ENCODE results near the gene GLI2. TPM values are rescaled to one million over a fixed set of nuclear protein-coding genes. Genes with fewer than 3 reads are reported as not detected.

The GLI2 gene
- total and polyA plus RNA-seq, 12 donors: 0.37 to 1.7 (median 1.0) TPM

GRCh38 chr2:120709608-120710041, 26.0 kb upstream of the GLI2 start:
- no peak overlapping the region for H3K4me3 ChIP-seq
- H3K27me3 ChIP-seq: peaks cover 0 to 29% (median 13%) of the 10 kb centered on the region in 7 donors
- H3K36me3 ChIP-seq: no peaks in the 10 kb centered on the region
- DNase-seq (no peak), ATAC-seq (peak in 6 of 8 donors; percentile 51 to 77 (median 66))
- 30 to 43% methylated on average over 5 of the region's 5 CpGs for WGBS, 2 donors
- no peaks in the 10 kb centered on the region for H3K9me3 ChIP-seq
- no peak overlapping the region for H3K27ac ChIP-seq
- TF ChIP-seq, protein P1, sequence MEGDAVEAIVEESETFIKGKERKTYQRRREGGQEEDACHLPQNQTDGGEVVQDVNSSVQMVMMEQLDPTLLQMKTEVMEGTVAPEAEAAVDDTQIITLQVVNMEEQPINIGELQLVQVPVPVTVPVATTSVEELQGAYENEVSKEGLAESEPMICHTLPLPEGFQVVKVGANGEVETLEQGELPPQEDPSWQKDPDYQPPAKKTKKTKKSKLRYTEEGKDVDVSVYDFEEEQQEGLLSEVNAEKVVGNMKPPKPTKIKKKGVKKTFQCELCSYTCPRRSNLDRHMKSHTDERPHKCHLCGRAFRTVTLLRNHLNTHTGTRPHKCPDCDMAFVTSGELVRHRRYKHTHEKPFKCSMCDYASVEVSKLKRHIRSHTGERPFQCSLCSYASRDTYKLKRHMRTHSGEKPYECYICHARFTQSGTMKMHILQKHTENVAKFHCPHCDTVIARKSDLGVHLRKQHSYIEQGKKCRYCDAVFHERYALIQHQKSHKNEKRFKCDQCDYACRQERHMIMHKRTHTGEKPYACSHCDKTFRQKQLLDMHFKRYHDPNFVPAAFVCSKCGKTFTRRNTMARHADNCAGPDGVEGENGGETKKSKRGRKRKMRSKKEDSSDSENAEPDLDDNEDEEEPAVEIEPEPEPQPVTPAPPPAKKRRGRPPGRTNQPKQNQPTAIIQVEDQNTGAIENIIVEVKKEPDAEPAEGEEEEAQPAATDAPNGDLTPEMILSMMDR (IDR thresholded peaks at IDR 0.05): no peak
- intact Hi-C loops (cut with DNase I): no loop called here
- H3K4me1 ChIP-seq: peaks cover 0 to 7% (median 0%) of the 10 kb centered on the region in 9 donors

- Histone ChIP-seq H3K27me3 (peaks cover 0 to 29% (median 13%) of the 10 kb centered on the region in 7 donors), H3K4me1 (peaks cover 0 to 7% (median 0%) of the 10 kb centered on the region in 9 donors), H3K4me3 (no peak overlapping the region), H3K36me3 (no peaks in the 10 kb centered on the region), H3K9me3 (no peaks in the 10 kb centered on the region), H3K27ac (no peak overlapping the region)
- TF ChIP-seq, protein P1 (IDR thresholded peaks at IDR 0.05): no peak
- ATAC-seq (no peak), DNase-seq (no peak)
- WGBS, 2 donors: 75 to 80% methylated on average over 16 of the region's 16 CpGs
- intact Hi-C loops (cut with DNase I): no loop called here
Observed at GRCh38 chr2:120710256-120710655, 25.4 kb upstream of the GLI2 start.

DNA sequence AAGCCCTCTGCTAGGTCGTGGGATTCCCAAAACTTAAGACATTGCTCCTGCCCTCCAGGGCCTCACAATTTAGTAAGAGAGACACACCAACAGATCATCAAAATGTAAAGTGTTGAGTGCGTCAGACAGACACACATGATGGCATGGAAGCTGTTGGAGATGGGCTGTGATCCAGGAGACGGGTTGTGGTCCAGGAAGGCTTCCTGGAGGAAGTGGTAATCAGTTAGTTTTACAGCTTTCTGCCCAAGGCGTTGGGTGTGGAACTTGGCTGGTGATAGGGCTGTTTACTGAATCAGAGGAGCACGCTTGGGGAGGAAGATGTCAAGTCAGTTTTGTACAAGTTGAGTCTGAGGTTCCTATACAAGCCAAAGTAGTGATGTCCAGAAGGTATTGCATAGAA, 24.0 kb upstream of the GLI2 start:
- DNase-seq (no peak), ATAC-seq (no peak)
- Histone ChIP-seq H3K4me3 (no peak overlapping the region), H3K27me3 (peaks cover 0 to 29% (median 13%) of the 10 kb centered on the region in 7 donors), H3K36me3 (no peaks in the 10 kb centered on the region), H3K4me1 (peaks cover 0 to 7% (median 0%) of the 10 kb centered on the region in 9 donors), H3K9me3 (no peaks in the 10 kb centered on the region), H3K27ac (no peak overlapping the region)
- WGBS, 2 donors: 78 to 81% methylated on average over 5 of the region's 5 CpGs
- TF ChIP-seq, protein P1 (IDR thresholded peaks at IDR 0.05): no peak
- intact Hi-C loops (cut with DNase I): no loop called here

DNA sequence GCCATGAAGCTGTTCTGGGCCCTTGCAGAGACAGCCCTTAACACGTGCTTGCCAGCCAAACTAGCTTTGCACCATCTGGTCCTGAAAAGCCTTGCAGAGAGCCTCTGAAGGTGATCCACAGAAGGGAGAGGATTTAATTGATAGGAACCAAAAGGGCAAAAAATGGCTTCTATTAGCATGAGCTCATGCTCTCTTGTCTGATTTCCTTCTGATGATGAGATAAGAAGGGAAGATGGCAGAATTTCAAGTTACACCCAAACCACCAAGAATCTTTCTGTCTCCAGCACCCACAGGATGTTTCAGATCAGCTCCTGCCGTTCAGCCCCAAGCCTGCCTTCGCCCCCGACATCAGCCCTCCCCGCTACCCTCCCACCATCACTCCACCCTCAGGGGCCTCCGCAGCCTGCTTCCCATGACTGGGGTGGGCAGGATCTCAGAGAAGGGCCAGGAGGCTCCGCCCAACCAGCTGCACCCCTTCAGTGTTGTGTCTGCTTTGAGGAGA, 23.4 kb upstream of the GLI2 start:
- Histone ChIP-seq H3K36me3 (no peaks in the 10 kb centered on the region), H3K27me3 (peaks cover 0 to 29% (median 13%) of the 10 kb centered on the region in 7 donors), H3K4me1 (peaks cover 0 to 7% (median 0%) of the 10 kb centered on the region in 9 donors), H3K27ac (no peak overlapping the region), H3K4me3 (no peak overlapping the region), H3K9me3 (no peaks in the 10 kb centered on the region)
- DNase-seq: no peak
- intact Hi-C loops (cut with DNase I): no loop called here
- 56 to 58% methylated on average over 7 of the region's 7 CpGs for WGBS, 2 donors
- ATAC-seq: no peak
- TF ChIP-seq, protein P1 (IDR thresholded peaks at IDR 0.05): no peak

All from heart right ventricle (tissue), 16 donors.